ENCODE measurements around the gene S100A12.

GRCh38 chr1:153387001-153387400 lies 11.6 kb upstream of the S100A12 start:
- no peak for TF ChIP-seq CTCF (IDR thresholded peaks at IDR 0.05)
- TF ChIP-seq POLR2A (IDR thresholded peaks at IDR 0.05): no peak
- TF ChIP-seq POLR2AphosphoS5 (IDR thresholded peaks at IDR 0.05): no peak
- TF ChIP-seq EP300 (IDR thresholded peaks at IDR 0.05): no peak

All from sigmoid colon (tissue), 4 donors.